ENCODE data around the gene TMOD1.
"Not testable (repeated sequence)": the region's sequence is repeated elsewhere in the genome, so short reads cannot be mapped to it uniquely, and the experiment has no call there.

Gene TMOD1

DNA sequence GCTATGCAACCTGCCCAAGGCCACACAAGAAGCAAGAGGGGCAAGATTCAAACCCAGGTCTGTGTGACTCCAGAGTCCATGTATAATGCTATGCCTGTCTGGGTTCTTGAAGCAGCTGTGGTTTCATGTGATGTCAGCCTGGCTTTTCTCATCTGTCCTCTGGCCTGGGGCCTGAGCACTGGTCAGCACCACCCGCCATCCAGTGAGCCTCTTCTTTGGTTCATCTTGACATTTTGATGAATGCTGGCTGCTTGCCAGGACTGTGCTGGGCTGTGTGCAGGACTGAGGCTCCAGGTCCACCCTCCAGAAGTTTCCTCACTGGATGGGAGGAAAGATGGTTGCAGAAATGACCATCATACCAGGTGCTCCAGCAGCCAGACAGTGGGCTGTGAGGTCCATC, 70.2 kb downstream of the TMOD1 start:
- DNase-seq: no peak

DNA sequence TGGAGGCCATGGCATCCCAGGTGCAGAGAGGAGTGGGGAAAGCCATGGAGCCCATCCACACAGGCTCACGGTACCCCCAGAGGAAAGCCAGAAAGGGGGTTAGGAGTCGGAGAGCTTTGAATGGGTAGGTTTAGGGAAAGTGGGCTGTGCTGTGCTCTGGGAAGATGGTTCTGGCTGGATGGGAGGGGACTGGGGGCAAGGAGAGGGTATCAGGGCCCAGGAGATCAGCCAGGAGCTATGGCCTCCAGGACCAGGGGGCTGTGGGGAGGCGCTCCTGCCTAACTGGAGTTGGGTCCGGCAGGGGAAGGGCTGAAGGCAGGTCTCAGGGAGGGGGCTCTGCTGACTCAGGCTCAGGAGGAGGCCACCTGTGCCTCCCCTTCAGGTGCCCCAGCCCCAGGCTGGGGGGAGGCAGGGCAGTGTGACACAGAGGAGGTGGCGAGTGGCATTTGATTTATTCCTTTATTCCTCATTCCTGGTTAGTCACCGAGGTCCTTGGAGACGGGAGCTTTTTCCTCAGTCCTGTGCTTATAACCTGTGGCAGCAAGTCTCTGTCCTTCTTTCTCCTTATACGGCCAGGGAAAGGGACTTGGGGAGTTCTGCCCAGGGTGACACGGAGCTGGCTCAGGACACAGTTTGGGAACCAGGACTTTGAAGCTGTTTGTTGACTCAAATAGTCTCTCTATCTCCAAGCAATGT, 70.9 kb downstream of the TMOD1 start:
- DNase-seq: no peak

DNA sequence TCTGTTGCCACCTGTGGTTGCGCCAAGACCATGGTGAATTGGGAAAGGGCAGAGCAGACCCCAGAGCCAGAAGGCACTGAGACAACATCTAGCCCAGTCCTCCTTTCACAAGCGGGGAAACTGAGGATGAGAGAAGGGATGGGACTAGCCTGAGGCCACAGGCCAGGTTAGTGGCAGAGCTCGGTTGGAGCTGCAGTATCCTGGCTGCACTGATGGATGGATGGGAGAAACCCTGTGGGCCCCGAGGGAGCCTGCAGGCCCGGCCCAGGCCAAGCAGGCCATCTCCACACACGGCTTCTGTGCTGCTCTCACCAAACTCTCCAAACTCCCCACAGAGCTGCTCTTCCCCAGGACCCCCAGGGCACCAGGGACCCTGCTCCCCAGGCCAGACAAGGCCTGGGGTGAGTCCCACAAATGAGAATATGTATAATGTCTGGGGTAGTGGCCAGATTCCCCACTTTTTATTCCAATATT, 71.5 kb downstream of the TMOD1 start:
- DNase-seq: no peak

DNA sequence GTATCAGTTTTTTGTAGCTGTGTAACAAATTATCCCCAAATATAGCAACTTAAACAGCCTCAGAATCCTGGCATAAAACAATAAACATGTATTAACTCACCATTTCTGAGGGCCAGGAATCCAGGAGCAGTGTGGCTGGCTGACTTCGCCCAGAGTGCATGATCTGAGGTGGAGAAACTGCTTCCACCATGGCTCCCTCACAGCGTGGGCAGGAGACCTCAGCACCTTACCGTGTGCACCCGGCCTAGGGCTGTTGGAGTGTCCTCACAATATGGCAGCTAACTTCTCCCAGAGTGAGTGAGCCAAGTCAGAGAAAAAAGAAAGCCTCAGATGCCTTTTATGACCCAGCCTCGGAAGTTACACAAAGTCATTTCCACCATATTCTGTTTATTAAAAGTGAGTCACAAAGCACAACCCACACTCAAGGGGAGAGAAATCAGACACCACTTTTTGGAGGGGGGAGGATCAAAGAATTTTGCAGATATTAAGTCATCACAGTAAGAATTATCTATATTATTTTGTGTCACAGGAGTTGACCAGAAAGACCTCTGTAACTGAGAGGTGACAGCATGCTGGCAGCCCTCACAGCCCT, 72.1 kb downstream of the TMOD1 start:
- DNase-seq: no peak

DNA sequence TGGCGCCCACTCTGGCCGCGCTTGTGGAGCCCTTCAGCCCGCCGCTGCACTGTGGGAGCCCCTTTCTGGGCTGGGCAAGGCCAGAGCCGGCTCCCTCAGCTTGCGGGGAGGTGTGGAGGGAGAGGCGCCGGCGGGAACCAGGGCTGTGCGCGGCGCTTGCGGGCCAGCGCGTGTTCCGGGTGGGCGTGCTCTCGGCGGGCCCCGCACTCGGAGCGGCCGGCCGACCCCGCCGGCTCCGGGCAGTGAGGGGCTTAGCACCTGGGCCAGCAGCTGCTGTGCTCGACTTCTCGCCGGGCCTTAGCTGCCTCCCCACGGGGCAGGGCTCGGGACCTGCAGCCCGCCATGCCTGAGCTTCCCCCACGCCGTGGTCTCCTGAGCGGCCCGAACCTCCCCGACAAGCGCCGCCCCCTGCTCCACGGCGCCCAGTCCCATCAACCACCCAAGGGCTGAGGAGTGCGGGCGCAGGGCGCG, 72.7 kb downstream of the TMOD1 start:
- not testable (repeated sequence) for DNase-seq

DNA sequence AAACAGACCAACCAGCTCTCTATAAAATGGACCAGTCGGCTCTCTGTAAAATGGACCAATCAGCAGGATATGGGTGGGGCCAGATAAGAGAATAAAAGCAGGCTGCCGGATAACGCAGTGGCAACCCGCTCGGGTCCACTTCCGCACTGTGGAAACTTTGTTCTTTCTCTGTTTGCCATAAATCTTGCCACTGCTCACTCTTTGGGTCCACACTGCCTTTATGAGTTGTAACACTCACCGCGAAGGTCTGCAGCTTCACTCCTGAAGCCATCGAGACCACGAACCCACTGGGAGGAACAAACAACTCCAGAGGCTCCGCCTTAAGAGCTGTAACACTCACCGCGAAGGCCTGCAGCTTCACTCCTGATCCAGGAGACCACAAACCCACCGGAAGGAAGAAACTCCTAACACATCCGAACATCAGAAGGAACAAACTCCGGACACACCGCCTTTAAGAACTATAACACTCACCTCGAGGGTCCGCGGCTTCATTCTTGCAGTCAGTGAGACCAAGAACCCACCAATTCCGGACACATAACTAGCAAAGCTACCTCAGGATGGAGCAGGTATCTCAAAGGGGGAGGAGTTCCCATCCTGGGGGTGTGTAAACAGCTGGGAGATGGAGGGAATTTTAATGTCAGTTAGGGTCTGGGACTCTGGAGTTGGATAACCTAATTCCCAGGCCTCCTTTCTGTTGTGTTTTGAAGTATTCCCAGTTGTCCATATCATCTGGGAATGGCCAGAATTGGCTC, 73.6 kb downstream of the TMOD1 start:
- not testable (repeated sequence) for DNase-seq

DNA sequence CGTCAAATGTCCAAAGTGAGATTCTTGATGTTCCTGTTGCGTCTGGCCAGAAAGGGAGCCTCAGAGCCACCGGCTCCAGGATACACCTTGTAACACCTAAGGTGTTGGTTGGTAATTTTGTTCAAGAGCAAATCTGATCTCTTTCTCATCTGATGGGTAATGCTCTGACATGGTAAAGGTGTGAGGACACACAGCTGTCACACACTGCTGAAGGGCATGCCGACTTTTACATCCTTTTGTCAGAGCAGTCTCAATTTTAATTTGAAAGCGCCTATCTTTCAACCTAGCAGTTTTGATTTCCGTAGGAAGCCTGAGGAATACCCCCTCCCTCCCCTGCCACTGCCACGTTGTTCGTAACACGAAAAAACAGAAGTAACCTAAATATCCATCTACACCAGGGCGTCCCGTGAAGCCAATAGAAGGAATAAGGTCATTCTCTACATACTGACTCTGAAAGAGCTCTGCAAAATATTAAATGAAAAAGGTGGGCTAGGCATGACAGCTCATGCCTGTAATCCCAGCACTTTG, 74.3 kb downstream of the TMOD1 start:
- no peak for DNase-seq

DNA sequence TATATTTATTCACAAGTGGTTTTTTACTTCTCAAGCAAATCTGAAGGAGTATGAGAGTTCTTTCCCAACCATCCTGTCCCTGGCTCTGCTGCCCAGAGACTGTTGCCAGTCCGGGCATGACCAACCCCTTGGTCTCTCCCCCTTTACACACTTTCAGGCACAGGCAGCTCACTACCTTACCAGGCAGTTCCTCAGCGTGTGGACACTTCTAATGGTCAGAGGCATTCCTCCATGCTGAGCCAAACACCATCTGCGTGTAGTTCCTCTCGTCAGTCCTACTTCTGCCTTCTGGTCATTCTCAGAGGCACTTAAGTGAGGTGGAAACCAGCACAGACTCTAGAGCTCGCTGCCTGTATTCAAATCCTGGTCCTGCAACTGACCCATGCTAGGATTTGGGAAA, 75.6 kb downstream of the TMOD1 start:
- no peak for DNase-seq

DNA sequence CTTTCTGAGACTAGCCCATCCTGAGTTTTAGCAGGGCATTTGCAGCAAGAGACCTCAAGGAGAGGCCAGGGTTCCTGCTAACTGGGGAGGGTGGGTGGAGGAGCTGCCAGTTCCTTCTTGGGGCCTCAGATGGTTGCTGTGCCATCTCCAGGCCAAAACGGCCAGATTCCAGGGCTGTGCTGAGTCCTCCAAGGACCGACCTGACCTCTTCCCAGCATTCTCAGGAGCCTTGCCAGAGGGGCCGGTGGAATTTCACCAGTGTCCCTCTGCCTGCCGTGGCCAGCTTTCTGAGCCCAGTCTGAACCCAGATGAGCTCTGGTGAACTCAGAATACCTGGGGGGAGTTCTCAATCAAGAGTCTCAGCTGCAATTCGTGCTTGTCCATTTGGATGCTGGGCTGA, 77.4 kb downstream of the TMOD1 start:
- no peak for DNase-seq

DNA sequence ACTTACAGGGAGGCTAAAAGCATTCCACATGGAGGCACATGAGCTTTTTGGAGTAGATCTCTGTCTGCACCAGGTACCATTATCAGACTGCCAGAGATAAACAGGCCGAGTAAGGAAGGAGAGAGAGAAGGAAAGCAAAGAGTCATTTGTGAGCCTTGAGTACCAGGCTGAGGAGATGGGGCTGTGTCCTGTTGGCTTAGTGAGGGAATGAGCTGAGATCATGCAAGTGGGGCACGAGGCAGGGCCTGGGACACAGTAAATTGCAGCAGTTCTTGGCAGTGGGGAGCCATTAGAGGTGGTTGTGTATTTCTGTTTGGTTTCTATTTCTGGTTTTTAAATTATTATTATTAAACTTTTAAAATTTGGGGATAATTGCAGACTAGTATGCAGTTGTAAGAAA, 78.4 kb downstream of the TMOD1 start:
- DNase-seq: no peak

DNA sequence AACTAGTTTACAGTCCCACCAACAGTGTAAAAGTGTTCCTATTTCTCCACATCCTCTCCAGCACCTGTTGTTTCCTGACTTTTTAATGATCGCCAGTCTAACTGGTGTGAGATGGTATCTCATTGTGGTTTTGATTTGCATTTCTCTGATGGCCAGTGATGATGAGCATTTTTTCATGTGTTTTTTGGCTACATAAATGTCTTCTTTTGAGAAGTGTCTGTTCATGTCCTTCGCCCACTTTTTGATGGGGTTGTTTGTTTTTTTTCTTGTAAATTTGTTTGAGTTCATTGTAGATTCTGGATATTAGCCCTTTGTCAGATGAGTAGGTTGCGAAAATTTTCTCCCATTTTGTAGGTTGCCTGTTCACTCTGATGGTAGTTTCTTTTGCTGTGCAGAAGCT, 80.1 kb downstream of the TMOD1 start:
- DNase-seq: not testable (repeated sequence)

DNA sequence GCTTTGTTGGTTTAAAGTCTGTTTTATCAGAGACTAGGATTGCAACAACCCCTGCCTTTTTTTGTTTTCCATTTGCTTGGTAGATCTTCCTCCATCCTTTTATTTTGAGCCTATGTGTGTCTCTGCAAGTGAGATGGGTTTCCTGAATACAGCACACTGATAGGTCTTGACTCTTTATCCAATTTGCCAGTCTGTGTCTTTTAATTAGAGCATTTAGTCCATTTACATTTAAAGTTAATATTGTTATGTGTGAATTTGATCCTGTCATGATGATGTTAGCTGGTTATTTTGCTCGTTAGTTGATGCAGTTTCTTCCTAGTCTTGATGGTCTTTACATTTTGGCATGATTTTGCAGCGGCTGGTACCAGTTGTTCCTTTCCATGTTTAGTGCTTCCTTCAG, 83.3 kb downstream of the TMOD1 start:
- not testable (repeated sequence) for DNase-seq

DNA sequence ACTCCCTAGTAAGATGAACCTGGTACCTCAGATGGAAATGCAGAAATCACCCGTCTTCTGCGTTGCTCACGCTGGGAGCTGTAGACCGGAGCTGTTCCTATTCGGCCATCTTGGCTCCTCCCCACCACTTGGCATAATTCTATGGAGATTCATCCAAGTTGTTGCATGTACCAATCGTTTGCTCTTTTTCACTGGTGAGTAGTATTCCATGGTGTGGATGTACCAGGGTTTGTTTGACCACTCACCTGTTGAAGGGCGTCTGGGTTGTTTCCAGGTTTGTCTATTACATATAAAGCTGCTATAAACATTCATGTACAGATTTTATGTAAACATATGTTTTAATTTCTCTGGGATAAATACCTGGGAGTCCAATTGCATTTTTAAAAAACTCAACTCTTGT, 85.4 kb downstream of the TMOD1 start:
- DNase-seq: not testable (repeated sequence)

DNA sequence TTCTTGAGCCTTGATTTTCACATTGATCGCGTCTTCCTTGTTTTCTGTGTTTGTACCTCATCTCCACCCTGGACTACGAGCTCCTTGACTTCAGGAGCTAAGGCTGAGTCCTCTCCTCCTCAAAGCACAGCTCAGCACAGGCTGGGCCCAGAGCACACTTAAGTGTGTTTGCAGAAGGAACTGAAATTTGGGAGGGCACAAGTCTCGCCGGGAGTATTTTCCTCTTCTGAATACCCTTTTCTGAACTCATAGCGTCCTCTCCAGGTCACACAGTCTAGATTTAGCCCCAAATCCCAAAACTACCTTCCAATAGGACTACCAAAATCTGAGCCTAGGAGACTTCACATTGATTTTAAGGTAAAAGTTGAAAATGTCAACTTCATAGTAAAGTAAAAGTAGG, 90.1 kb downstream of the TMOD1 start:
- DNase-seq: no peak

DNA sequence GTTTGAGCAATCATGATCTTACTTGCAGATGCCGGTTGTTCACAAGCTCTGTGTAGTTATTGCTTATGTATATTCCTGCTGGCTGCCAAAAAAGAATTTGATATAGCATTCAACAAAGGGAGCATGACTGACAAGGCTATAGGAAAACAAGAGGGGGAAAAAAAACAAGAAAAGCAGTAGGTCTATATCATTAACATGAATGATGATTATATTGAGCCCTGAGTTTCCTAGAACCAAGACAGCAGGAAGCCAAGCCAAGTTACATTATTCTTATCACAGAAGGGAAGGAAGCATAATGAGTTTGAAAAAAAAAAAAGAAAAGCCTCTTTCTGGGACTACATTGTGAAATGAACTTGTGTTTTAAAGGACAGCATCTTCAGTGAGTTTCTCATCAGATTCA, 90.7 kb downstream of the TMOD1 start:
- no peak for DNase-seq

DNA sequence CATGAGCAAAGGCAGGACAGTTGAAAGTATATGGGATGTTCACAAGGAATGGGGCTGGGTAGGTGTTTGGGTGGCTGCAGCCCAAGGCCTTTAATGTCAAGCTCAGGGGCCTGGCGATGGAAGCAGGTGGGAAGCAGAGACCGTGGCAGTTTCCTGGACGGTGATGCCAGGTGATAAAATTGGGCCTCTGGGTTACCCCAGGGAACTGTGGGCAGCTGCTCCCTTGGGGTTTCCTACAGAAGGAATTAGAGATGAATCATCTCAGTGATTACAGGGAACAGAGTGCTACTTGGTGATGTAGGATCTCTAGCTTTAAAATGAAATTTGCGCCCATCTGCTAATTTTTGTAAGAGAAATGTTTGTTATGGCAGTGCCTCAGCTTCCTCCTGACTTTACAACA, 92.5 kb downstream of the TMOD1 start:
- DNase-seq: no peak

DNA sequence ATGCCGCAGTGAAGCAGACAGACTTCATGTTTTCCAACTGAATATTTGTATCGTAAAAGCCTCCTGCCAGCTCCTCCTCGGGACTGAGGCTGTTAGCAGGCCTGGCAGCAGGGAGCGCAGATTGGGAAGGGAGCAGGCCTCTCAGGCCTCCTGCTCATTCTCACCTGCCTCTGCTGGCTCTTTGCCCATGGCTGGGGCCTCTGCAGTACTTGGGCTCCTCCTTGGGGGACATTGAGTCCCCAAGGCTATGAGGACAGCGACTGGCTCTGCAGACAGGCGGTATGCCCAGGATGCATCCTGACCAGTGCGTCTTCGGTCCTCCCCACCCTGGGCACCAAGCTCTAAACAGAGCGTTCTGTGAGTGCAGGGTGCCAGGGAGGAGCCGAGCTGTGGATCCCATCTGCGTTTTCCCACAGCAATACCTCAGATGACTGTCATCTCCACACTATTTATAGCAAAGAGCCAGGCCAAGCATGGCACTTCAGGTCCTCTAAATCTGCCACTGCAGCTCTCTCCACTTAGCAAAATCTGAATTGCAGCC, 93.0 kb downstream of the TMOD1 start:
- DNase-seq: no peak

DNA sequence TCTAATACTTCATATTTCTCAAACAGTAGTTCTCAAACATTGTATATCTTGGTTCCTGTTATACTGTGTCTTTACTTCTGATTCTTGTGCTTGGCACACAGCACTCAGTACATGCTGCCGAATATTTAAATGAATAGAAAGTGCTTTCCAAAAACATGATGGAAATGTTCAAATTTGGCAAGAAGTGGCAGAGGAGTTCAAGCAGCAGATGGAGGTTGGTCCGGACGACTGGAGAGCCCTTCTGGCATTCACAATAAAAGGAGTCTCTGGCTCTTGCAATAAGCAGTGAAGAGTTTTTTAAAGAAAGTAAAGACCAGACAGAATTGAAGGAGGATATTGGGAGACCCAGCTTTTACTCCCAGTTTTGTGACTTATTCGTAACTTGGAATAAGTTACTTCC, 95.4 kb downstream of the TMOD1 start:
- no peak for DNase-seq

DNA sequence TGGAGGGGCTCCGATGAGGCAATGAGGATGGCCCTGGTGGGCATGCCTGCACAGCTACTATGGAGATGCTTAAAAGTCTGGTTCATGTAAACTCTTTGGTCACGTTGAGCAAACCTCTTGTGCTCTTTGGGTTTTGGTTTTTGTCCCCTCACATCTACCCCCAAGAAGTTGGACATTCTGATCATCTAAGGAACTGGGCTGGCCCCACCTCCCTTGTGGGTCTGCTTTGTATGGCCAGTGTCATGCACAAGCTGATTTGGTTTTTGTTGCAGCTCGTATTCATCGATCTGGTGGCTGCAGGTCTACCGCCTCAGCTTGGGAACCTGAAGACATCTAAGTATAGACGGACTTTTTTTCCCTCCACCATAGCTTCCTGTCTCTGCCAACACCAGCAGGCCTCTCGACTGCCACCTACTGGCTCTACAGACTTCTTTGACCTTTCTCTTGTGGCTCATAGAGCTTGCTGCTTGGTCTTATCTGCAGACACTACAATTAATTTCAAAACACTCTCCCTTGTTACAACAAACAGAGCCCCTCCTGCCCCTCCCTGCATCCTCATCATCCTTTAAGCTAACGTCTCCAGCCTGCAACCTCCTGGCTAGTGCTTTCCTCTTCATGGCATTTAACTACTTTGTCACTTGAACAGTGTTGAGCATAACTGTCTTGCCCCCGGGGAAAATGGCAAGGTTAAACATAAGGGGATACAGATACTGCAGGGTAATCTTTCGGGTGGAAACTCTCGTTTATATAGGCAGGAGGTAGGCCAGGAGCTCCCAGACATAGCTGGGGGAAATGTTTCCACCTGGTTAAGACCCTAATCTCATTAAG, 97.2 kb downstream of the TMOD1 start:
- peak; percentile 63 for DNase-seq

DNA sequence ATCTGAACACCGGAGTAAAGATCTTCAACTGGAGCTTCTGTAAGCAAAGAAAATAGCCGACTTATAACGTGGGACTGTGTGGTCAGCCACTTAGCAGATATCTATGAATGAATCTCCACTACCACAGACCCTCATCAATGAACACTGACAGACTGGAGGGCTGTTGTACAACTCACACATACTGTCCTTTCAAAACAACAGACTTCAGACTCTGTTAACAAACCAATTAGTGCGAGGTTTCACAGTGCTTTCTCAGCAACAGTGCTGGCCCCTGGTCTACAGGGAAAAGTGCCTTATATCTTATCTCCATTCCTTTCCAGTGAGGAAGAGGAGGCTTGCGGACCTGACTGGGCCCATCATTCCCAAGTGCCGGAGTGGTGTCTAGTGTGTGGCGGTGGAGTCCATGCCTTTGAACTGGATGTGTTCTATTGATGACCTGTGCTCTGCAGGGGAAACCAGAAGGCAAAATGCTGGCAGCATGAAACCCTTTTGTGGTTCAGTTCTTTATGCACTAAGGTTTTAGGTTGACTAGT, 97.9 kb downstream of the TMOD1 start:
- no peak for DNase-seq

DNA sequence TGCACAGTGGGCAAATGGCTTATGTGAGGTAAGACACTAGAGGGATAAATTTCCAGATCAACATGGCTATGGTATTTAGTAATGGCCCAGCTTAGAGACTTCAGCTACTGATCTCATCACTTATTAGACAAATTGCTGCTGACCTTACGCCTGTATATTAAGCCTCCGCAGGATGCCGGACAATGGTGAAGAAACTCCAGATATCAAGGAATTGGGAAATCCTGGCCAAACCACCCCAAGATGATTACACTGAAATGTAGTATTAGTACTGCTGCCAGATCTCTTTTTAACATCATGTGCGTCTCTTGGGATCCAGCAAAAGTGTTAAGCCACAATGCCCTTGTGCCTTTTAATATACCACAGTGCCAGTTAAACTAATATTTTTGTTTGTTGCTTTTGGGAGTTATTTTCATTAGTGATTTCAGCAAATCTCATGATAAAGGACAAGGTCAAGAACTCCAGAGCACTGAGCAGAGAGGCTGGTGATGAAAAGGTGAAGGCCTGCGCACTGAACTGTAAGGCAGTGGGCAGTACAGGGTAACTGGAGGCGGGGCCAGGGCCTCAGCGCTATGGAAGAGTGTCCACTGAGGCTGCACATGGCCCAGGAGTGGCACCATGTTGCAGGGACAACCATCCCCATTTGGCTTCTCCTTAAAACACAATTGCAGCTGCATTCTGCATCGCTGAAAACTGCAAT, 99.2 kb downstream of the TMOD1 start:
- no peak for DNase-seq
